Motor neuron (in vitro differentiated cells): ENCODE data around the gene ITPA. TPM values are rescaled to one million over a fixed set of nuclear protein-coding genes. Genes with fewer than 3 reads are reported as not detected.
"Not testable (repeated sequence)": the region's sequence is repeated elsewhere in the genome, so short reads cannot be mapped to it uniquely, and the experiment has no call there.

Source experiments
- ATAC-seq, 8 experiments: fragments of 200-7000 bp; cut with Tn5 transposase; replicated peaks in 6 of 8; 2 replicates each; pipeline ENCODE4 v1.8.0; 2021; ENCODE audit warnings: mild to moderate bottlenecking in 8 of 8, moderate library complexity in 8 of 8
- H3K27ac ChIP-seq, 2 donors: fragments of 250-450 bp; sonication (Bioruptor Pico); 2 replicates each; pipeline ENCODE4 v1.9.0; 2021; ENCODE audit warnings: antibody characterized with exemption in 2 of 2, mild to moderate bottlenecking in 2 of 2, moderate library complexity in 1 of 2
- H3K4me1 ChIP-seq, 2 donors: fragments of 250-450 bp; sonication (Bioruptor Pico); replicated peaks in 1 of 2; 2 replicates each; pipeline ENCODE4 v1.6.1; 2021; ENCODE audit warnings: antibody characterized with exemption in 2 of 2, mild to moderate bottlenecking in 2 of 2, moderate library complexity in 1 of 2
- H3K4me3 ChIP-seq, 5 donors: fragments of 250-450 bp; sonication (Bioruptor Pico); 2 replicates each; pipeline ENCODE4 v1.9.0; 2021; ENCODE audit warnings: antibody characterized with exemption in 5 of 5, mild to moderate bottlenecking in 5 of 5, moderate library complexity in 4 of 5
- WGBS, 10 experiments: fragments of 450-650 bp; shearing (Covaris generic); methylation state at CpG; one replicate each; pipeline ENCODE4 v1.0.0; 2022; 5-methylcytosine and 5-hydroxymethylcytosine counted together
- in situ Hi-C, 9 experiments: fragments of 400-800 bp; cut with MboI; loops; one replicate each; pipeline ENCODE4 v1.15.0; 2021; ENCODE audit warnings: low sequenced_read_pairs in 9 of 9, low pct_unique_long_range_greater_than_20kb in 2 of 9; ENCODE audit not compliant: unreplicated experiment in 9 of 9
- total RNA-seq, 8 experiments: library from RNA; unstranded; fragments of 300-600 nt; gene quantifications; 2 replicates each; pipeline versions ENCODE4 v1.2.3 to v1.2.4, GENCODE V29; 2022

ITPA gene
- total RNA-seq, 8 experiments from 2014 or later: 27.7 to 84.2 (median 45.5) TPM

GRCh38 chr20:3199206-3199605 lies 10.1 kb upstream of the ITPA start:
- no peak for ATAC-seq
- in situ Hi-C loops: no loop called here
- Histone ChIP-seq H3K4me1 (peaks cover 4 to 5% of the 10 kb centered on the region in 2 donors), H3K27ac (no peak overlapping the region), H3K4me3 (no peak overlapping the region)
- WGBS, 10 experiments: 0 to 100% (median 50%) methylated on average over 1 to 2 of the region's 2 CpGs; no CpG with 5 or more reads in 1 of the 10 experiments

- peaks cover 4 to 5% of the 10 kb centered on the region in 2 donors for H3K4me1 ChIP-seq
- in situ Hi-C loops: loop anchor here in 1 of 9 experiments (25.0 kb wide), 1 partner anchor 112 kb away; no protein-coding TSS in a partner anchor
- H3K27ac ChIP-seq: no peak overlapping the region
- no peak overlapping the region for H3K4me3 ChIP-seq
- ATAC-seq: no peak
- WGBS, 10 experiments: 86 to 100% (median 98%) methylated on average over 1 to 10 of the region's 27 CpGs; no CpG with 5 or more reads in 3 of the 10 experiments
Observed at GRCh38 chr20:3199976-3200755, 9.1 kb upstream of the ITPA start.

GRCh38 chr20:3202965-3203314 lies 6.4 kb upstream of the ITPA start:
- WGBS, 10 experiments: 50% methylated on average over 2 of the region's 9 CpGs; no CpG with 5 or more reads in 9 of the 10 experiments
- peak overlapping the region; percentile 60 to 89 (median 77) for H3K4me3 ChIP-seq
- in situ Hi-C loops: loop anchor here in 1 of 9 experiments (25.0 kb wide), 1 partner anchor 109 kb away; no protein-coding TSS in a partner anchor
- no peak for ATAC-seq
- peak overlapping the region in 1 of 2 donors; percentile 90 for H3K27ac ChIP-seq
- peaks cover 4 to 5% of the 10 kb centered on the region in 2 donors for H3K4me1 ChIP-seq

GRCh38 chr20:3203315-3204123 lies 5.8 kb upstream of the ITPA start:
- H3K27ac ChIP-seq: peak overlapping the region; percentile 90 to 94

GRCh38 chr20:3204124-3204794 lies 5.0 kb upstream of the ITPA start, which contains the start of gene DDRGK1:
DDRGK1 (minus strand) TSS chr20:3204682; CDS start chr20:3204627, 55 bp downstream.
- peak within 1 kb of the TSS; percentile 60 to 89 (median 77) for H3K4me3 ChIP-seq
- peaks cover 9 to 12% of the 10 kb centered on the region in 2 donors for H3K4me1 ChIP-seq
- peak within 1 kb of the TSS; percentile 90 to 94 for H3K27ac ChIP-seq
- WGBS, 10 experiments: 0 to 1% (median 0%) methylated on average over 1 to 15 of the region's 48 CpGs; no CpG with 5 or more reads in 5 of the 10 experiments
- in situ Hi-C loops: loop anchor here in 1 of 9 experiments (25.0 kb wide), 1 partner anchor 108 kb away; no protein-coding TSS in a partner anchor
- peak; percentile 67 to 92 (median 88) for ATAC-seq

More at GRCh38 chr20:3203315-3204123, 5.8 kb upstream of the ITPA start:
- WGBS, 10 experiments: 0 to 60% (median 7%) methylated on average over 1 to 14 of the region's 31 CpGs; no CpG with 5 or more reads in 3 of the 10 experiments
- peaks cover 7 to 10% of the 10 kb centered on the region in 2 donors for H3K4me1 ChIP-seq
- in situ Hi-C loops: loop anchor here in 1 of 9 experiments (25.0 kb wide), 1 partner anchor 109 kb away; no protein-coding TSS in a partner anchor
- H3K4me3 ChIP-seq: peak overlapping the region; percentile 60 to 89 (median 77)
- ATAC-seq: peak; percentile 26 to 57 (median 46)

- 0% methylated on average over 1 to 6 of the region's 10 CpGs; no CpG with 5 or more reads in 3 of the 10 experiments for WGBS, 10 experiments
- in situ Hi-C loops: loop anchor here in 1 of 9 experiments (25.0 kb wide), 1 partner anchor 103 kb away; no protein-coding TSS in a partner anchor
- Histone ChIP-seq H3K4me1 (peaks cover 10 to 14% of the 10 kb centered on the region in 2 donors), H3K4me3 (peak overlapping the region; percentile 66 to 92 (median 70)), H3K27ac (peak overlapping the region; percentile 56 to 80)
- peak in 2 of 8 experiments; percentile 3 to 4 for ATAC-seq
Observed at GRCh38 chr20:3208786-3209256, 477 bp upstream of the ITPA start.

- 0 to 10% (median 0%) methylated on average over 1 to 10 of the region's 10 CpGs; no CpG with 5 or more reads in 3 of the 10 experiments for WGBS, 10 experiments
Observed at GRCh38 chr20:3209946-3210317, 634 bp downstream of the ITPA start.

GRCh38 chr20:3210346-3210745 lies 1.0 kb downstream of the ITPA start:
- in situ Hi-C loops: loop anchor here in 1 of 9 experiments (25.0 kb wide), 1 partner anchor 102 kb away; no protein-coding TSS in a partner anchor
- H3K4me3 ChIP-seq: peak overlapping the region; percentile 66 to 92 (median 70)
- no peak overlapping the region for H3K27ac ChIP-seq
- H3K4me1 ChIP-seq: peaks cover 10 to 14% of the 10 kb centered on the region in 2 donors
- WGBS, 10 experiments: 0 to 100% (median 58%) methylated on average over 1 of the region's 2 CpGs; no CpG with 5 or more reads in 5 of the 10 experiments
- ATAC-seq: no peak

More at GRCh38 chr20:3209946-3210317, 634 bp downstream of the ITPA start:
- peak; percentile 31 to 68 (median 46) for ATAC-seq
- Histone ChIP-seq H3K4me1 (peaks cover 10 to 14% of the 10 kb centered on the region in 2 donors), H3K27ac (peak overlapping the region in 1 of 2 donors; percentile 80), H3K4me3 (peak overlapping the region; percentile 66 to 92 (median 70))
- in situ Hi-C loops: loop anchor here in 1 of 9 experiments (25.0 kb wide), 1 partner anchor 102 kb away; no protein-coding TSS in a partner anchor

GRCh38 chr20:3213226-3213625 lies 3.9 kb downstream of the ITPA start:
- in situ Hi-C loops: loop anchor here in 1 of 9 experiments (25.0 kb wide), 1 partner anchor 99 kb away; no protein-coding TSS in a partner anchor
- 80 to 100% (median 97%) methylated on average over 1 to 4 of the region's 7 CpGs; no CpG with 5 or more reads in 2 of the 10 experiments for WGBS, 10 experiments
- no peak for ATAC-seq

GRCh38 chr20:3215359-3215917 lies 6.1 kb downstream of the ITPA start:
- H3K4me1 ChIP-seq, H3K4me3 ChIP-seq, H3K27ac ChIP-seq, ATAC-seq: not testable (repeated sequence)
- 90 to 100% (median 100%) methylated on average over 1 to 4 of the region's 7 CpGs; no CpG with 5 or more reads in 3 of the 10 experiments for WGBS, 10 experiments
- in situ Hi-C loops: loop anchor here in 1 of 9 experiments (25.0 kb wide), 1 partner anchor 97 kb away; no protein-coding TSS in a partner anchor

More at GRCh38 chr20:3213226-3213625, 3.9 kb downstream of the ITPA start:
- H3K4me1 ChIP-seq: peaks cover 10 to 12% of the 10 kb centered on the region in 2 donors
- H3K27ac ChIP-seq: no peak overlapping the region
- no peak overlapping the region for H3K4me3 ChIP-seq

GRCh38 chr20:3218307-3218988 lies 9.2 kb downstream of the ITPA start:
- H3K4me3 ChIP-seq: no peak overlapping the region
- in situ Hi-C loops: loop anchor here in 1 of 9 experiments (25.0 kb wide), 1 partner anchor 94 kb away; no protein-coding TSS in a partner anchor
- peak; percentile 33 to 97 (median 50) for ATAC-seq
- no peaks in the 10 kb centered on the region for H3K4me1 ChIP-seq
- WGBS, 10 experiments: 35 to 100% (median 80%) methylated on average over 1 to 8 of the region's 30 CpGs; no CpG with 5 or more reads in 7 of the 10 experiments
- H3K27ac ChIP-seq: no peak overlapping the region
